ENCODE measurements around the gene USP21.

GRCh38 chr1:161128591-161129420 lies 30.5 kb upstream of the USP21 start:
- TF ChIP-seq SMC3 (conservative IDR thresholded peaks at IDR 0.05; ENCODE audit: poor library complexity) (no peak), EZH2 (IDR thresholded peaks at IDR 0.05; ENCODE audit: borderline replicate concordance, insufficient read depth, low read length, poor library complexity, severe bottlenecking) (no peak), CTCF (IDR thresholded peaks at IDR 0.05; ENCODE audit: poor library complexity, severe bottlenecking) (no peak), TAF1 (IDR thresholded peaks at IDR 0.05; ENCODE audit: low read depth) (no peak), POLR2AphosphoS5 (IDR thresholded peaks at IDR 0.05) (no peak), MXI1 (conservative IDR thresholded peaks at IDR 0.05; ENCODE audit: poor library complexity, severe bottlenecking) (no peak)

Measured in neural cell (in vitro differentiated cells).